Activated B cell treated with CpG ODN at 0.5 μM for 24 hours (primary cell): ENCODE measurements around the gene DPEP1. TPM values are rescaled to one million over a fixed set of nuclear protein-coding genes. Genes with fewer than 3 reads are reported as not detected.
A peak's percentile ranks its signal among the peaks of the same experiment; 100 is the strongest.

Experiments
- ATAC-seq: fragments of 200-7000 bp; cut with Tn5 transposase; one replicate; pipeline ENCODE4 v1.10.0; 2021; ENCODE audit warnings: low read depth, mild to moderate bottlenecking, moderate library complexity
- CTCF ChIA-PET: fragments of 350-600 bp; sonication (Branson Sonifier 250); formaldehyde crosslinking; loops from one replicate; lab custom pipeline; 2021; ENCODE audit warnings: antibody characterized with exemption; lab: Charles Lee
- POLR2A ChIA-PET: fragments of 350-600 bp; sonication (Branson Sonifier 250); formaldehyde crosslinking; loops from one replicate; lab custom pipeline; 2021; ENCODE audit warnings: antibody characterized with exemption; lab: Charles Lee
- DNase-seq: peaks from one replicate; pipeline ENCODE4 v3.0.0; 2022
- H3K27ac Mint-ChIP-seq: one replicate; pipeline ENCODE4 v1.8.0; 2020; ENCODE audit warnings: mixed read lengths
- H3K27me3 Mint-ChIP-seq: one replicate; pipeline ENCODE4 v1.8.0; 2021; ENCODE audit warnings: mixed read lengths
- H3K36me3 Mint-ChIP-seq: one replicate; pipeline ENCODE4 v1.8.0; 2021; ENCODE audit warnings: low read depth, mixed read lengths
- H3K4me1 Mint-ChIP-seq: one replicate; pipeline ENCODE4 v1.8.0; 2021; ENCODE audit warnings: mixed read lengths
- H3K4me3 Mint-ChIP-seq: one replicate; pipeline ENCODE4 v1.8.0; 2020; ENCODE audit warnings: mild to moderate bottlenecking, mixed read lengths
- H3K9me3 Mint-ChIP-seq: one replicate; pipeline ENCODE4 v1.8.0; 2020; ENCODE audit warnings: mixed read lengths
- intact Hi-C: fragments of 100-400 bp; cut with micrococcal nuclease; formaldehyde crosslinking; loops from one replicate; pipeline ENCODE4 v1.15.1; 2024
- total RNA-seq: library from RNA; stranded (reverse); gene quantifications from 2 replicates; pipeline ENCODE4 v1.2.3, GENCODE V29; 2022
- TF ChIP-seq, protein P1 (sequence below): fragments of 200-600 bp; IDR thresholded peaks from one replicate; pipeline ENCODE4 v1.8.0; 2022; ENCODE audit warnings: antibody characterized with exemption, mild to moderate bottlenecking

The DPEP1 gene
- total RNA-seq, 1 donor from 2014 or later, result not detected

DNA sequence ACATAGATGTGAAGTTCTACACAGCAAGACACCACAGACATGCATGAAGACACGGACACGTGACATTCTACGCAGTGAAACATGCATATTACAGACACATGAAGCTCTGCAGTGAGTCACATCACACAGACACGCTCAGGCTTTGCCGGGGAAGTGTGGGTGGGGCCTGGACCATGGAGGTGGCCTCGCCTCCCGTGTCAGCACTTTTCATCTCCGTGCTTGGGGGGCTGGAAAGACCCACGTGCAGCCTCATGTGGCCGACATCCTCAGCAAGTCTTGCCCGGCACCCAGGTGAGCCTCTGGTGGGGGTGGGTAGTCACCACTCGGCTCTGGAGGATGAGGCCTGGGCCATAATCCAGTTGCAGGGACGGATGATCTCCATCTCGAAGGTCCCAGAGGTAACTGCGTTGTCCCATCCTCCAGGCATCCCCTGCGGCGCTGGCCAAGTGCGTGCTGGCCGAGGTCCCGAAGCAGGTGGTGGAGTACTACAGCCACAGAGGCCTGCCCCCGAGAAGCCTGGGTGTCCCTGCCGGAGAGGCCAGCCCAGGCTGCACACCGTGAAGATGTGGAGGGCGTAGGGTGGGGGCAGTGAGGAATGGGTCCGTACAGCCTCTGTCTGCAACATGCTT is 17.3 kb upstream of the DPEP1 start:
- DNase-seq (no peak), ATAC-seq (no peak)
- Mint-ChIP-seq H3K27me3 (no peaks in the 10 kb centered on the region), H3K27ac (no peak overlapping the region), H3K36me3 (no peaks in the 10 kb centered on the region), H3K4me1 (no peaks in the 10 kb centered on the region), H3K9me3 (no peaks in the 10 kb centered on the region), H3K4me3 (no peak overlapping the region)
- ChIA-PET POLR2A (no interaction called here), CTCF (no interaction called here)
- intact Hi-C loops, result no loop called here
- TF ChIP-seq, protein P1, sequence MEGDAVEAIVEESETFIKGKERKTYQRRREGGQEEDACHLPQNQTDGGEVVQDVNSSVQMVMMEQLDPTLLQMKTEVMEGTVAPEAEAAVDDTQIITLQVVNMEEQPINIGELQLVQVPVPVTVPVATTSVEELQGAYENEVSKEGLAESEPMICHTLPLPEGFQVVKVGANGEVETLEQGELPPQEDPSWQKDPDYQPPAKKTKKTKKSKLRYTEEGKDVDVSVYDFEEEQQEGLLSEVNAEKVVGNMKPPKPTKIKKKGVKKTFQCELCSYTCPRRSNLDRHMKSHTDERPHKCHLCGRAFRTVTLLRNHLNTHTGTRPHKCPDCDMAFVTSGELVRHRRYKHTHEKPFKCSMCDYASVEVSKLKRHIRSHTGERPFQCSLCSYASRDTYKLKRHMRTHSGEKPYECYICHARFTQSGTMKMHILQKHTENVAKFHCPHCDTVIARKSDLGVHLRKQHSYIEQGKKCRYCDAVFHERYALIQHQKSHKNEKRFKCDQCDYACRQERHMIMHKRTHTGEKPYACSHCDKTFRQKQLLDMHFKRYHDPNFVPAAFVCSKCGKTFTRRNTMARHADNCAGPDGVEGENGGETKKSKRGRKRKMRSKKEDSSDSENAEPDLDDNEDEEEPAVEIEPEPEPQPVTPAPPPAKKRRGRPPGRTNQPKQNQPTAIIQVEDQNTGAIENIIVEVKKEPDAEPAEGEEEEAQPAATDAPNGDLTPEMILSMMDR, result no peak

DNA sequence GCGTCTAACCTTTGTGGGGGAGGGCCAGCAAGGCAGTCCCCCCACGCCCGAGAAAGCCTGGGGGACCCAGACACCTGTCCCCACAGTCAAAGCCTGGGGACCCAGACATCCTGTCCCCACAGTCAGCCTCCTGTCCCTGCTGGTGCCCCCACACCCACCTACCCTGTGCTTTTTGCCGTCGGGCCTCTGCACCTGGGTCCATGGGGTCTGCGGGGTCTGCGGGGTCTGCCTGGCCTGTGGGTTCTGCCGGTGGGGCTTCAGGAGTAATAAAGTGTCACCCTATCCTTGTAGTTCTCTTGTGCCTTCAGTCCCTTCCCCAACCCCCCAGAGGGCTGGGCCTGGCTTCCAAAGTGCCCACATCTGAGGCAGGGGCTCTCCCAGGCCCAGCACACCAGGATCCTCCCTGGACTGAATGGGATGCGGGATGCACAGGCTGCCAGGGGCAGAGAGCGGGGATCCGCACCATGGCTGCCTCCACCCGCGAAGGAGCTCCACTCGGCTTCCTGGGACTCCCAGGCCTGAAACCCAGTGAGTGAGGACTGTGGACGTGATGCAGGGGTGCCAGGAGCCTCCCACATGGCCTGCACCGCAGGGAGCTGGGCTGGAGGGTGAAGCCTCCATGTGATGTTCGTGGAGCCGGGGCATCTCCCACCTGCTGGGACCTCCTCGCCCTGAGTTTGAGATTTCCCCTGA is 16.3 kb upstream of the DPEP1 start:
- intact Hi-C loops, result no loop called here

DNA sequence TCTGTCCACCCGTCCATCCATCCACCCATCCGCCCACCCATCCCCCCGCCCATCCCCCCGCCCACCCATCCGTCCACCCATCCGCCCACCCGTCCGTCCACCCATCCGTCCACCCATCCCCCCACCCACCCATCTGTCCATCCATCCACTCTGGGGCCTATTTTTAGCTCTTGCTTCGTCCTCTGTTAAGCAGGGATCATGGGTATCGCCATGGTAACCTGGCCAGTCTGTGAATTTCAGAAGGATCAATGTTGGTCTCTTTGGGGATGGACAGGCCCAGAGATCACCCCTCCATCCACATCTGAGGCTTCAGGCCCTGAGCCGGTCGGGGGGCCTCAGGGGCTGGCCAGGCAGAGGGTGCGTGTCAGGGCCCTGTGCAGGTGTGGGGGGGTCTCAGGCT is 15.2 kb upstream of the DPEP1 start:
- POLR2A ChIA-PET, result no interaction called here

More for the DNA sequence above, 16.3 kb upstream of the DPEP1 start:
- H3K4me3 Mint-ChIP-seq, result no peak overlapping the region
- TF ChIP-seq, protein P1, result no peak
- ChIA-PET CTCF (no interaction called here), POLR2A (no interaction called here)
- H3K27ac Mint-ChIP-seq, result no peak overlapping the region
- no peak for DNase-seq
- H3K9me3 Mint-ChIP-seq, result no peaks in the 10 kb centered on the region
- no peaks in the 10 kb centered on the region for H3K4me1 Mint-ChIP-seq
- no peaks in the 10 kb centered on the region for H3K36me3 Mint-ChIP-seq
- ATAC-seq, result no peak
- H3K27me3 Mint-ChIP-seq, result no peaks in the 10 kb centered on the region

DNA sequence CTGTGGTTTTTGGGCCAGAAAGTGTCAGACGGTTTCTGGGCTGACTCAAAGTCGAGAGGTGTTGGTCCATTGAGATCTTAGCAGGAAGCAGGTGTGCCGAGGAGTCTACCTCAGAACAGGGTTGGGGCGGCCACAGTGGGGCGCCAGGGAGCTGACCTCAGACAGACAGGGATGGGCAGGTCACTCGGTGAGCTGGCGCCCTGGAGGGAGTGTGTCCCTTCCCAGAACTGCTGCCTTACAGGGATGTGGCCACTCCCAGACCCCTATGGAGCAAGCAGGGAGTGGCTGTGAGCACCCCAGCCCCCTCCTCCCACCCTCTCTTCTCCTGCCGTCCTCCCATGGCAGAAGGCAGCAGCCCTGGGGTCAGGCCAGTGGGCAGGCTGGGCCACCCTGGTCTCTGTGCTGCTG is 14.0 kb upstream of the DPEP1 start:
- TF ChIP-seq, protein P1, result no peak
- Mint-ChIP-seq H3K4me3 (no peak overlapping the region), H3K4me1 (peaks cover 8% of the 10 kb centered on the region), H3K27me3 (peaks cover 5% of the 10 kb centered on the region), H3K27ac (no peak overlapping the region), H3K9me3 (no peaks in the 10 kb centered on the region), H3K36me3 (no peaks in the 10 kb centered on the region)
- no peak for DNase-seq
- CTCF ChIA-PET, result no interaction called here
- ATAC-seq, result peak; percentile 18
- POLR2A ChIA-PET, result interaction anchor here (1.5 kb wide), 1 partner anchor 38 kb away, joined by 3 read pairs; no protein-coding TSS in a partner anchor
- intact Hi-C loops, result no loop called here

More for the DNA sequence above, 15.2 kb upstream of the DPEP1 start:
- Mint-ChIP-seq H3K4me3 (no peak overlapping the region), H3K36me3 (no peaks in the 10 kb centered on the region), H3K9me3 (no peaks in the 10 kb centered on the region), H3K27me3 (peaks cover 5% of the 10 kb centered on the region), H3K27ac (no peak overlapping the region), H3K4me1 (peaks cover 8% of the 10 kb centered on the region)
- ATAC-seq (no peak), DNase-seq (no peak)
- CTCF ChIA-PET, result no interaction called here
- TF ChIP-seq, protein P1, result no peak
- intact Hi-C loops, result no loop called here

DNA sequence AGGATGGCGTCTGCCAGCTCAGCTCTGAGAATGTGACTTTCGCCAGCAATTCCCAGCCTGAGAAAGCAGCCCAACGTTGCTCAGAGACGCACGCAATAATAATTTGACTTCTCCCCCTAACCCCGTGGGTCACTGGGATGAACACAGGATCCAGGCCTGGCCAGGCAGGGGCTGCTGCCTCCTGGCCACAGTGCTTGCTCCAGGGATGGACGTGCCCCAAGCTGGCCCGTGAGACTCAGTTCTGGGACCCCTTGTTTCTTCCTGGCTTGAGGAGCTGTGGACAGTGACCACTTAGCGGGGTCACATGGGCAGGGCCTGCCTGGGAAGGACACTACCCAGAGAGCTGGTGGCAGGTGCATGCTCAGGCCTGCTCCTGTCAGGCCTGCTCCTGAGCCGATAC is 13.5 kb upstream of the DPEP1 start:
- TF ChIP-seq, protein P1, result no peak
- Mint-ChIP-seq H3K4me1 (peaks cover 8% of the 10 kb centered on the region), H3K4me3 (no peak overlapping the region), H3K9me3 (no peaks in the 10 kb centered on the region), H3K27ac (no peak overlapping the region), H3K27me3 (peaks cover 5% of the 10 kb centered on the region), H3K36me3 (no peaks in the 10 kb centered on the region)
- ChIA-PET CTCF (no interaction called here), POLR2A (interaction anchor here (1.5 kb wide), 1 partner anchor 39 kb away, joined by 3 read pairs; no protein-coding TSS in a partner anchor)
- intact Hi-C loops, result no loop called here
- ATAC-seq (no peak), DNase-seq (no peak)
